Ishikawa (cell line): ENCODE measurements around the gene HBZ.

Source experiments
- CEBPB ChIP-seq: IDR thresholded peaks from 2 replicates; pipeline ENCODE4 v1.6.1; 2012
- CREB1 ChIP-seq: IDR thresholded peaks from 2 replicates; pipeline ENCODE4 v1.6.1; 2012; ENCODE audit warnings: low read depth
- EGR1 ChIP-seq: IDR thresholded peaks from 2 replicates; pipeline ENCODE4 v1.6.1; 2012
- MAX ChIP-seq: IDR thresholded peaks from 2 replicates; pipeline ENCODE4 v1.6.1; 2012
- NFIC ChIP-seq: IDR thresholded peaks from 2 replicates; pipeline ENCODE4 v1.6.1; 2012
- YY1 ChIP-seq: IDR thresholded peaks from 2 replicates; pipeline ENCODE4 v1.6.1; 2012; ENCODE audit warnings: low read depth

DNA sequence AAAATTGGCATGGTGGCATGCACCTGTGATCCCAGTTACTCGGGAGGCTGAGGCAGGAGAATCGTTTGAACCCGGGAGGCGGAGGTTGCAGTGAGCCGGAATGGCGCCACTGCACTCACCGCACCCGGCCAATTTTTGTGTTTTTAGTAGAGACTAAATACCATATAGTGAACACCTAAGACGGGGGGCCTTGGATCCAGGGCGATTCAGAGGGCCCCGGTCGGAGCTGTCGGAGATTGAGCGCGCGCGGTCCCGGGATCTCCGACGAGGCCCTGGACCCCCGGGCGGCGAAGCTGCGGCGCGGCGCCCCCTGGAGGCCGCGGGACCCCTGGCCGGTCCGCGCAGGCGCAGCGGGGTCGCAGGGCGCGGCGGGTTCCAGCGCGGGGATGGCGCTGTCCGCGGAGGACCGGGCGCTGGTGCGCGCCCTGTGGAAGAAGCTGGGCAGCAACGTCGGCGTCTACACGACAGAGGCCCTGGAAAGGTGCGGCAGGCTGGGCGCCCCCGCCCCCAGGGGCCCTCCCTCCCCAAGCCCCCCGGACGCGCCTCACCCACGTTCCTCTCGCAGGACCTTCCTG is 27.7 kb downstream of the HBZ start, which contains the start of gene HBQ1:
- no peak for TF ChIP-seq EGR1
- TF ChIP-seq CEBPB, result no peak
- TF ChIP-seq MAX, result no peak
- no peak for TF ChIP-seq NFIC
- no peak for TF ChIP-seq YY1
- TF ChIP-seq CREB1, result no peak
